AG08396 (cell line): ENCODE results near the gene PPP1R12C.

Source experiments
- DNase-seq: peaks from one replicate; pipeline ENCODE4 v3.0.0; 2012; ENCODE audit warnings: low spot score, mixed read lengths

PPP1R12C gene

GRCh38 chr19:55089342-55089944, 28.0 kb downstream of the PPP1R12C start:
- DNase-seq: no peak

- DNase-seq: peak; percentile 86
These were observed 28.7 kb downstream of the PPP1R12C start for GRCh38 chr19:55088543-55089341.

- no peak for DNase-seq
These were observed 29.4 kb downstream of the PPP1R12C start for GRCh38 chr19:55088021-55088451.

GRCh38 chr19:55087542-55087901, 29.9 kb downstream of the PPP1R12C start:
- DNase-seq: peak; percentile 63

- DNase-seq: peak; percentile 100
These were observed 30.5 kb downstream of the PPP1R12C start for GRCh38 chr19:55086730-55087541.

GRCh38 chr19:55085923-55086715, 31.3 kb downstream of the PPP1R12C start:
- DNase-seq: no peak

- DNase-seq: no peak
These were observed 33.0 kb downstream of the PPP1R12C start for GRCh38 chr19:55084416-55084815.

GRCh38 chr19:55083004-55083850, 34.2 kb downstream of the PPP1R12C start:
- no peak for DNase-seq

GRCh38 chr19:55082020-55082851, 35.2 kb downstream of the PPP1R12C start:
- DNase-seq: peak; percentile 63

- no peak for DNase-seq
These were observed 35.7 kb downstream of the PPP1R12C start for GRCh38 chr19:55081770-55082019.

GRCh38 chr19:55080968-55081769, 36.3 kb downstream of the PPP1R12C start:
- DNase-seq: peak; percentile 88

GRCh38 chr19:55080121-55080967, 37.1 kb downstream of the PPP1R12C start:
- DNase-seq: peak; percentile 91

GRCh38 chr19:55079400-55080038, 37.9 kb downstream of the PPP1R12C start:
- DNase-seq: no peak

GRCh38 chr19:55078996-55079395, 38.4 kb downstream of the PPP1R12C start:
- no peak for DNase-seq

GRCh38 chr19:55077106-55077505, 40.3 kb downstream of the PPP1R12C start:
- DNase-seq: no peak

GRCh38 chr19:55076321-55076720, 41.1 kb downstream of the PPP1R12C start:
- DNase-seq: no peak

GRCh38 chr19:55075371-55075998, 42.0 kb downstream of the PPP1R12C start, which contains the start of gene EPS8L1:
Gene EPS8L1 (plus strand): TSS chr19:55075869. CDS start chr19:55076445, 576 bp downstream.
- no peak for DNase-seq
